LHCN-M2 (cell line): ENCODE data around the gene COMMD3. TPM values are rescaled to one million over a fixed set of nuclear protein-coding genes. Genes with fewer than 3 reads are reported as not detected.
"Not testable (repeated sequence)": the region's sequence is repeated elsewhere in the genome, so short reads cannot be mapped to it uniquely, and the experiment has no call there.

Experiments used
- DNase-seq: peaks from one replicate; pipeline ENCODE4 v3.0.0-alpha.2; 2012; ENCODE audit warnings: low read depth
- total RNA-seq: library from RNA; depleted of rRNA; stranded (reverse); fragments of >200 nt; gene quantifications from 2 replicates; pipeline ENCODE4 v1.2.3, GENCODE V29; 2014

Gene COMMD3
- total RNA-seq, 1 experiment from 2014 or later = 37.5 TPM

DNA sequence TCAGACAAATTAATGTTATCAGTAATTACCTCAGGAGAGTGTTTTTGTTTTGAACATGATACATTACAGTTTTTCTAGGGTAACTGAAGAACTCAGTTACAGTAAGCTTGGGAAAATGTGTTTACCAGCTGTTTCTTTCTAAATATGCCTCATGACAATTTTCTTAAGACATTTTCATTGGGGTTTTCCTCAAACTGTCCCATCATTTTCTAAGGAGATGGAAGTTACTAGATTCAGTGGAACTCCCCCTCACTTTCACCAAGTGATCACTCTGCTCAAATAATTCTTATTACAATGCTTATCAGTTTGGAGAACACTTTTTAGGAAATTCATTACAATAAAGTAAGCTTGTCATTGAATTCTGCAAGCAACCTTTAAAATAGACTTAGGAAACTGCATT, 22.7 kb downstream of the COMMD3 start:
- no peak for DNase-seq

- no peak for DNase-seq
These were observed 23.7 kb downstream of the COMMD3 start for GRCh38 chr10:22339761-22340328.

DNA sequence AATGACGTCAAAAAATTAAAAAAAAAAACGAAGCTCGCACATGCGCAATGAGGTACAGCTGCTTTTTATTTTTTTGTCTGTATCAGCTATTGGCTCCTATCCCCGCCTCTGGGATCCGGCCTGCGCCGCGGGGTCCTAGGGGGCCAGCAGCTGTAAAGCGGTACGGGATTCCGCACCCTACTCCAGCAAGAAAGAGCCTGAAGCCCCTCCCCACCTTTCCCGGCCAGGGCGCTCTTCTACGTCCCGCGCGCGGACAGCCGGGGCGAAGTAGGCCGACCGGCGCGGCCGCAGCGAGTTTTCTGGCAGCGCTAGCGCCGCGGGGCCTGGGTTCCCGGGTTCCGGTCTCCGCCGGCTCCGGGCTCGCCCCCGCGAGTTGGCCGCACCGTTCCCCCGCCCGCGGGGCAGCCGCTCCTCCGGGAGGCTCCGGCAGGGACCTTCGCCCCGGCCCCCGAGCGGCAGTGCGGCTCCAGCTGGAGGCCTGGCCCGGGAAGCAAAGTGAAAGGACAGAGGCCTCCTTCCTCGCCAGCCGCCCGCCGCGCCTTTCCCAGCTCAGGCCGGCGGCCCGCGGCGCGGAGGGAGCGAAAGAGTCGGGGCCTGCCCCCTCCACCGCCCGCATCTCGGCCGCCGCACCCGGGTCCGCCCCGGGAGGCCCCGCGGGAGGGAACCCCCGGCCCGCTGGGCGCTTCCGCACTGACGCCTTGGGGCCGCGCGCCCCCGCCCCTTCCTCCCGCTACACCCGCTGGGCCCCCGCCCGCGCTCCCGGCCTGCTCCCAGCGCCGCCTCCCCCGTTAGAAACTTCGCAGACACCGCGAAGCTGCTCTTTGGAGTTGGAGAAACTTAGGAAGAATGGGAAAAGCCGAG, 24.4 kb downstream of the COMMD3 start:
- peak; percentile 80 for DNase-seq

- DNase-seq = peak; percentile 21
These were observed 25.2 kb downstream of the COMMD3 start for GRCh38 chr10:22341190-22341925.

DNA sequence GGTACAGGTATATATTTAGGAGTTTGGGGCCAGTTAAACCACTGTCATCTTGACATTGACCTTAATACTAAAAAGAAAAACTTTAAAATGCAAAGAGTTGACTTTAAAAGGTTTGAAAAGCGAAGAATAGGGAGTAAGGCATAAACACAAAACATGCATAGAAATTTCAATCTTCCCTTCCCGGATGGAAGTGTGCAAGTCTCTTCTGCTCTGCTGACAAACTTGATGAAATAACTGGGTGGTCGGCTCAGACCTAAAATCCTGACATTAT, 25.7 kb downstream of the COMMD3 start:
- no peak for DNase-seq

DNA sequence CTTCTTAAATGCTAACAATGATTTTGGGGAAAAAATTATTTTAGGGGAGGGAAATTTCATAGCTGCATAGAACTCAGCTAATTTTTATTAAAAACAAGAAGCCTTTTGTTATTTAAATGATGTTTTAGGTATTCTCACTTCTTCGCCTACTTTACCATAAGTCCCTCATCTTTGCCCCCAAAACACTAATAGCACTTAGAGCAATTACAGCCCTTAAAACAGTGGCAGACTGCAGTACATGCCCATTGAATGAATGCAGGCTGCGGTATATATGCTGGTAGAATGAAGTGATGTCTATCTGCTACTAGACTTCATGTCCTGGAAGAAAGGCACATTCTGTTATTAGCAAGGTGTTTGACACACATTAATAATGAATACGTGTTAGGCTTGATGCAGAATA, 26.2 kb downstream of the COMMD3 start:
- DNase-seq = no peak

DNA sequence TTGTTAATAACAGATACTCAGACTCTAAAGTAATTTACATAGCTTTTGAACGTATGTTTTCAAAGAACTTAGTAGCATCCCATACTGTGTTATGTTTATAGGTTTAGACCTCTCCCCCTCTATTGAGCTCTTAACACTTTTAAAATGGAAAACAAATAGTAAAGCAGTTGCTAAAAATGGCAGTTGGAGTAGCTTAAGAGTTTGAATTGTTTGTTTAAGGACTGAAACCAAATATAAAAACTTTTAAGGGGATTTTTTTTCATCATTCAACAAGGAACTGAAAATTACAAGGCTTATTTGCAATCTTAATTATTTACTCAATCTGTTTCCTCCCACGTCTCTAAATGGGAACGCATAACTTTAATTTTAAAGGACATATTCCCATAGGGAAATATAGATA, 27.5 kb downstream of the COMMD3 start:
- no peak for DNase-seq

DNA sequence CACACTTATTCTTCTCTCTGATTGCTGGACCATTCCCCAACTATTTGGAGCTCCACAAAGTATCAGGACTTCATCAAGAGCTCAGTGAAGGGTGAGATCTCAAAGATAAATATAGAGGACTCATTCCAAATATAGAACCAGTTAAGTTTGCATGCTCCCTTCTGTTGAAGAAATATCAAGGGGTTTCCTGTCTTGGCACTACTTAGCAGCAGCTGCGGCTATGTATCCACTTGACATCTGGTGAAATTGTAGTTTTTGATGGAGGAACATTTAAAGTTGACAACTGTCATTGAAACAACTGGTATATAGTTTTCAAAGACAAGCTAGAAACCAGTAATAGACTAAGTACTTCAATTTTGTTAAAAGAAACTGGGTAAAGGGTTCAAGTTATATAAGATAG, 28.1 kb downstream of the COMMD3 start:
- no peak for DNase-seq

DNA sequence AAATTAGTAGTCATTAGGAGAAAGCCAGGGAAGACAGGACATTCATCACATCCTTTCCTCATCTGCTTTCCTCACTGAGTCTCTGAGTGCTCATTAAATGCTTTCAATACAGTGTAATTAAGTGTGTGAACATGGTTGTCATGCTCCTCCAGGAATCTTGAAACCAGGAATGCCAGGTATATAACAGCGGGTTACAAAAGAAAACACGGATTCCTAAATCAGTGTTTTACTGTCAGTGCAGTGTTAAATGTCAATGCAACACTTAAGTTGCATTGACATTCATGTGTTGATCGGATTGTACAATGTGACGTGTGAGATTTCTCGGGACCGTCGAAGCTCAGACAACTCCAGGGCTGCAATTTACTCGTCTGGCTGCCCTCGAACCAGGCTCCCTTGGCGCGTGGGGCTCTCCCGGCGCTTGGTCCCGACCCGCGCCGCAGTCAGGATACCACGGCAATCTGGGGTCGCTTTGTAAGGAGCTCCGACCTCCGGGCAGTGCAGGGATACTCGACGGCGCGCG, 28.7 kb downstream of the COMMD3 start:
- DNase-seq = no peak

GRCh38 chr10:22345301-22346095, 29.3 kb downstream of the COMMD3 start, which contains the start of gene SPAG6:
Gene SPAG6, plus strand, starts transcription at chr10:22345496. Its CDS starts 116 bp downstream, at chr10:22345612.
- no peak for DNase-seq

DNA sequence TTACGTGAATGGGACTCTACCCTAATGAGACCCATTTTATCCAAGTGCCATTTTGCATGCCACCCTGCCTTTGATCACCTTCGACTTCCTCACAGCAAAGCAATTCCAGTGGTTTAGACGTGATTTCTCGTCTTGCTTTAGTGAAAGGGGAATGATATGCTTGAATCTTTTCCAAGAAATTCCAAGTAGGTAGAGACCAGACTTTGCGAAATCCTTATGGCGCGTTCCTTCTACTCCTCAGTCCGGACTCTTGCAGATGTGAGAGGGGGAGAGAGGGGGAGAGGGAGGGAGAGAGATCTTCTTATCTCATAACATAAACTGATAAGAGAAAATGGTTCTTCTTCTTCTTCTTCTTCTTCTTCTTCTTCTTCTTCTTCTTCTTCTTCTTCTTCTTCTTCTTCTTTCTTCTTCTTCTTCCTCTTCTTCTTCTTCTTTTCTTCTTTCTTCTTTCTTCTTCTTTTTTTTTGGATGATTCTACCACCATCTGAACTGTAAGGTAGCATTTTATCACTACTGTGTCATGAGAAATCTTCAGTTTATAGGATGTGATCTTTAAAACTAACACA, 30.0 kb downstream of the COMMD3 start:
- no peak for DNase-seq

DNA sequence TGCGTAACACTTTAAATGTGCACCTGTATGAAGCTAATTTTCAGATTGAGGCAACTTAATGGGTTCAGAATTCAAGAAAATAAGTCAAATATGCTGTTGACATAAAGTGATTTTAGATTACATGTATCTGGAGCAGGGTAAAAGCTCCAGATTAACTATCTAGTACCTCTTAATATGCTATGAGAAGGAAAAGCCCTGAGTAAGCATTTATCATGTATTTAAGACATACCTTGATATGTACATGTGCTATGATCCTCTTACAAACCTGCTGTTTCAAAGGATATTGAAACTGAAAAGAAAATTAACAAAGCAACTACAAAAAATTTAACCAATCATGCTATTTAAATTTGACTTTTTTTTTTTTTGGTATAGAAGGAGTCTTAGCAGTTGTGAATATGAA, 33.6 kb downstream of the COMMD3 start:
- no peak for DNase-seq

- DNase-seq = no peak
These were observed 35.0 kb downstream of the COMMD3 start for GRCh38 chr10:22351131-22351703.

GRCh38 chr10:22356324-22356873, 40.2 kb downstream of the COMMD3 start:
- DNase-seq = no peak

GRCh38 chr10:22357770-22358169, 41.6 kb downstream of the COMMD3 start:
- not testable (repeated sequence) for DNase-seq

DNA sequence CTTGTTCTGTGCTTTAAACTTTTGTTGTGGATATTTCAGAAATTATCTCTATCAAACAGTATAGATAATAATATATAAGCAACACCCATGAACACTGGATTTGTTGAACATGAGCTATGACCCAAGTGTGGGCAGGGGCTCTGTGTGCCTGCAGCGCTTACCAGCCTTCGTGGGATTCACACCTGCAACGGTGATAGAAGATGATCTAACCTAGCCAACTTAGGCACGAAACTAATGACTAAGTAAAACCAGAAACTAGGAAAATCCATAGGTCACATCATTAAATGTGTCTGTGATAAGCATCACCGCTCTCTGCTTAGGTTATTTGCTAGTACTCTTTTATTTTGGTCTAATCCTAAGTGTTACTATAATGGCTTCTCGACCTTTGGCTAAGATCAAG, 47.1 kb downstream of the COMMD3 start:
- no peak for DNase-seq

- DNase-seq = no peak
These were observed 48.4 kb downstream of the COMMD3 start for GRCh38 chr10:22364407-22365140.

DNA sequence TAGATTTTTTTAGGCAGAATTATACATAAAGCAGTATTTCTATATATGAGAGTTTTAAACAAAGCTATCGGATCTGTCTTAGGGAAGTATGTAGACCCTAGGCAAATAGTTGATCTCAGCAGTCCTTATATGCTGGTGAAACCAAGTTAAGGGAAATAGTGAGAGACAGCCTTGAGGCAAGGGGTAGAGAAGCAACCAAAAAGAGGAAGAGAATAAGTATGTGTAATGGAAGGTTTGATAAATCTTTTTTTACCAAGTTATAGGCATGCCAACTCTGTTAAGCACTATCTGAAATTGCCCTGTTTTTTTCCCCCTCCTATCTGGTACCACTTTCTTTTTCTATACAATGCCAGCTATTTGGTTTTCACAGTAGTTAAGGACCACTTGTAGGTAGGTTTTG, 49.0 kb downstream of the COMMD3 start:
- no peak for DNase-seq

DNA sequence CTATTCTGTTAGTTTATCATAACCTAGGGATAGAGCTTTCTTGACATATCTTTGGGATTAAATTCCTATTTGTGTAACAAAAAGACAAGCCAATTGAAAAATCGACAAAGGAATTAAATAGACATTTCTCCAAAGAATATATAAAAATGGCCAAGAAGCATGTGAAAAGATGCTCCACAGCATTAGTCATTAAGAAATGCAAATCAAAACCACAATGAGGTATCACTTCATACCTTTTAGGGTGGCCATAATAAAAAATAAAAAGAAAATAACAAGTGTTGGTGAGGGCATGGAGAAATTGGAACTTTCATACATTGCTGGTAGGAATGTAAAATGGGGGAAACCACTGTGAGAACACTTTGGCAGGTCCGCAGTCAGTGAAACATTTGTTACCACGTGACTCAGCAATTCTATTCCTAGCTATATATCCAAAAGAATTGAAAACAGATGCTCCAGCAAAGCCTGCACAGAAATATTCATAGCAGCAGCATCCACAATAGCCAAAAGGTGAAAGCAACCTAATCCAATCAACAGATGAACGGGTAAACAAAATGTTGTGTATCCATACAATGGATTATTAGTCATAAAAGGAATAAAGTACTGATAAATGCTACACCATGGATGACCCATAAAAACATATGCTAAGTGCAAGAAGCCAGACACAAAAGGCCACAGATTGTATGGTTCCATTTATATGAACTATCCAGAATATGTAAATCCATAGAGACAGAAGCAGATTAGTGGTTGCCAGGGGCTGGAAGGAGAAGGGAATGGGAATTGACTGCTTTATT, 49.7 kb downstream of the COMMD3 start:
- no peak for DNase-seq
